Astrocyte of the cerebellum (primary cell): ENCODE data around the gene GPR55.

Source experiments
- DNase-seq: peaks from one replicate; pipeline ENCODE4 v3.0.0-alpha.2; 2011; ENCODE audit warnings: low read depth
- H3K4me3 ChIP-seq: 2 replicates; pipeline ENCODE4 v1.5.1; 2011; ENCODE audit warnings: mild to moderate bottlenecking, low read depth, low read length, moderate library complexity
- CTCF ChIP-seq: IDR thresholded peaks from 2 replicates; pipeline ENCODE4 v1.5.1; 2012; ENCODE audit warnings: low read length, low read depth, moderate library complexity, mild to moderate bottlenecking; ENCODE audit errors: missing control alignments
- in situ Hi-C: cut with HindIII; loops from 2 replicates; pipeline ENCODE4 v1.10.0; 2017; ENCODE audit warnings: low sequenced_read_pairs

GPR55 gene

GRCh38 chr2:230950874-230951339 lies 25.9 kb upstream of the GPR55 start:
- DNase-seq: no peak
- in situ Hi-C loops: no loop called here

GRCh38 chr2:230949966-230950873 lies 25.2 kb upstream of the GPR55 start:
- no peak for DNase-seq
- TF ChIP-seq CTCF: no peak
- in situ Hi-C loops: no loop called here
- no peak overlapping the region for H3K4me3 ChIP-seq

More at GRCh38 chr2:230950874-230951339, 25.9 kb upstream of the GPR55 start:
- TF ChIP-seq CTCF: no peak
- no peak overlapping the region for H3K4me3 ChIP-seq

- in situ Hi-C loops: no loop called here
- no peak overlapping the region for H3K4me3 ChIP-seq
- no peak for DNase-seq
- TF ChIP-seq CTCF: no peak
These were observed 22.9 kb upstream of the GPR55 start for GRCh38 chr2:230947908-230948365.

GRCh38 chr2:230947235-230947576 lies 22.2 kb upstream of the GPR55 start:
- in situ Hi-C loops: no loop called here
- no peak for TF ChIP-seq CTCF
- no peak overlapping the region for H3K4me3 ChIP-seq
- no peak for DNase-seq

- in situ Hi-C loops: no loop called here
- no peak for TF ChIP-seq CTCF
- DNase-seq: no peak
These were observed 21.6 kb upstream of the GPR55 start for GRCh38 chr2:230946429-230947234.

GRCh38 chr2:230944757-230945372 lies 19.8 kb upstream of the GPR55 start:
- no peak for DNase-seq
- in situ Hi-C loops: no loop called here
- no peak overlapping the region for H3K4me3 ChIP-seq
- TF ChIP-seq CTCF: no peak

More at GRCh38 chr2:230946429-230947234, 21.6 kb upstream of the GPR55 start:
- H3K4me3 ChIP-seq: no peak overlapping the region
